Panc1 (cell line): ENCODE data around the gene PPP2R3B. TPM values are rescaled to one million over a fixed set of nuclear protein-coding genes. Genes with fewer than 3 reads are reported as not detected.

Source experiments
- ATAC-seq: fragments of 200-7000 bp; cut with Tn5 transposase; 2 replicates; pipeline ENCODE4 v1.9.1; 2020; ENCODE audit warnings: mild to moderate bottlenecking, moderate library complexity
- BruUV-seq: library from RNA; stranded (reverse); fragments of 400-500 nt; replicated peaks from 2 replicates; lab custom pipeline; 2021; lab: Mats Ljungman, UMichigan
- CTCF ChIA-PET: fragments of 300-600 bp; sonication (Branson Sonifier 250); formaldehyde crosslinking; loops from one replicate; lab custom pipeline; 2022; ENCODE audit warnings: antibody characterized with exemption; lab: Charles Lee
- POLR2A ChIA-PET: fragments of 300-600 bp; sonication (Branson Sonifier 250); formaldehyde crosslinking; loops from one replicate; lab custom pipeline; 2022; ENCODE audit warnings: antibody characterized with exemption; lab: Charles Lee
- DNase-seq: peaks from one replicate; pipeline ENCODE4 v3.0.0-alpha.2; 2010; ENCODE audit warnings: low read depth, low spot score
- H3K27ac ChIP-seq: 2 replicates; pipeline ENCODE4 v1.5.1; 2011; ENCODE audit warnings: mild to moderate bottlenecking, low read length, inconsistent platforms
- H3K27me3 ChIP-seq: fragments of 200-500 bp; sonication (Bioruptor generic); 2 replicates; pipeline ENCODE4 v1.6.0; 2014; ENCODE audit warnings: low read length, inconsistent platforms; ENCODE audit not compliant: control insufficient read depth, insufficient read depth
- H3K36me3 ChIP-seq: fragments of 200-500 bp; sonication (Bioruptor generic); 2 replicates; pipeline ENCODE4 v1.5.1; 2014; ENCODE audit warnings: inconsistent platforms, mild to moderate bottlenecking, low read length, moderate library complexity; ENCODE audit not compliant: control insufficient read depth, insufficient read depth
- H3K4me1 ChIP-seq: 2 replicates; pipeline ENCODE4 v1.5.1; 2011; ENCODE audit warnings: inconsistent platforms, mild to moderate bottlenecking, low read length, moderate library complexity; ENCODE audit not compliant: control insufficient read depth, insufficient read depth
- H3K4me3 ChIP-seq, 2 experiments: 2 replicates each; pipeline ENCODE4 v1.5.1; 2011 to 2012; ENCODE audit warnings: low read depth in 2 of 2, low read length in 2 of 2, mild to moderate bottlenecking in 2 of 2, inconsistent platforms in 1 of 2, moderate library complexity in 1 of 2
- H3K9me3 ChIP-seq: fragments of 200-500 bp; sonication (Bioruptor generic); 2 replicates; pipeline ENCODE4 v1.5.1; 2014; ENCODE audit warnings: low read depth, mild to moderate bottlenecking, inconsistent platforms, low read length, moderate library complexity; ENCODE audit not compliant: control insufficient read depth, insufficient read depth
- CTCF ChIP-seq: fragments of 450-650 bp; IDR thresholded peaks from 2 replicates; pipeline ENCODE4 v1.5.1; 2017; ENCODE audit warnings: mild to moderate bottlenecking
- POLR2AphosphoS5 ChIP-seq: IDR thresholded peaks from 2 replicates; pipeline ENCODE4 v1.6.1; 2012; ENCODE audit warnings: mild to moderate bottlenecking, low read depth, low read length, moderate library complexity
- REST ChIP-seq, 2 experiments: IDR thresholded peaks; 2 replicates each; pipeline ENCODE4 v1.6.1; 2011 to 2012; ENCODE audit warnings: low read depth in 2 of 2, control low read depth in 1 of 2, low read length in 1 of 2, mild to moderate bottlenecking in 1 of 2, moderate library complexity in 1 of 2; ENCODE audit not compliant: insufficient read depth in 1 of 2
- SIN3A ChIP-seq: IDR thresholded peaks from 2 replicates; pipeline ENCODE4 v1.6.1; 2012; ENCODE audit warnings: low read depth, mild to moderate bottlenecking, low read length, moderate library complexity, borderline replicate concordance; ENCODE audit not compliant: insufficient read depth
- TCF7L2 ChIP-seq: IDR thresholded peaks from 2 replicates; pipeline ENCODE4 v1.6.1; 2011; ENCODE audit warnings: mild to moderate bottlenecking, low read depth, low read length, inconsistent platforms
- in situ Hi-C: cut with HindIII; loops from 2 replicates; pipeline ENCODE4 v1.10.0; 2016; ENCODE audit warnings: low sequenced_read_pairs, low pct_unique_long_range_greater_than_20kb
- intact Hi-C: fragments of 100-400 bp; cut with micrococcal nuclease; formaldehyde crosslinking; loops from one replicate; pipeline ENCODE4 v1.10.0; 2022; ENCODE audit not compliant: unreplicated experiment
- total RNA-seq: library from RNA; stranded (reverse); gene quantifications from one replicate; pipeline ENCODE4 v1.2.1, GENCODE V29; 2021; ENCODE audit not compliant: unreplicated experiment

PPP2R3B gene
- total RNA-seq, 1 experiment from 2014 or later: 19.2 TPM

GRCh38 chrX:346034-346813 lies 40.5 kb downstream of the PPP2R3B start:
- POLR2A ChIA-PET: no interaction called here
- H3K36me3 ChIP-seq: no peaks in the 10 kb centered on the region
- H3K27ac ChIP-seq: no peak overlapping the region
- intact Hi-C loops: no loop called here
- in situ Hi-C loops: no loop called here
- no peak for TF ChIP-seq SIN3A
- TF ChIP-seq POLR2AphosphoS5: no peak
- no peak for TF ChIP-seq CTCF
- no peak for TF ChIP-seq REST (IDR thresholded peaks at IDR 0.05; ENCODE audit: insufficient read depth in 1 of 2, low read depth in 2 of 2, low read length in 1 of 2)
- no peak for TF ChIP-seq TCF7L2
- H3K27me3 ChIP-seq: no peaks in the 10 kb centered on the region
- no peak for ATAC-seq
- H3K9me3 ChIP-seq: no peaks in the 10 kb centered on the region
- CTCF ChIA-PET: no interaction called here
- no peak overlapping the region for H3K4me3 ChIP-seq
- no TSS peak for BruUV-seq
- H3K4me1 ChIP-seq: no peaks in the 10 kb centered on the region
- no peak for DNase-seq

DNA sequence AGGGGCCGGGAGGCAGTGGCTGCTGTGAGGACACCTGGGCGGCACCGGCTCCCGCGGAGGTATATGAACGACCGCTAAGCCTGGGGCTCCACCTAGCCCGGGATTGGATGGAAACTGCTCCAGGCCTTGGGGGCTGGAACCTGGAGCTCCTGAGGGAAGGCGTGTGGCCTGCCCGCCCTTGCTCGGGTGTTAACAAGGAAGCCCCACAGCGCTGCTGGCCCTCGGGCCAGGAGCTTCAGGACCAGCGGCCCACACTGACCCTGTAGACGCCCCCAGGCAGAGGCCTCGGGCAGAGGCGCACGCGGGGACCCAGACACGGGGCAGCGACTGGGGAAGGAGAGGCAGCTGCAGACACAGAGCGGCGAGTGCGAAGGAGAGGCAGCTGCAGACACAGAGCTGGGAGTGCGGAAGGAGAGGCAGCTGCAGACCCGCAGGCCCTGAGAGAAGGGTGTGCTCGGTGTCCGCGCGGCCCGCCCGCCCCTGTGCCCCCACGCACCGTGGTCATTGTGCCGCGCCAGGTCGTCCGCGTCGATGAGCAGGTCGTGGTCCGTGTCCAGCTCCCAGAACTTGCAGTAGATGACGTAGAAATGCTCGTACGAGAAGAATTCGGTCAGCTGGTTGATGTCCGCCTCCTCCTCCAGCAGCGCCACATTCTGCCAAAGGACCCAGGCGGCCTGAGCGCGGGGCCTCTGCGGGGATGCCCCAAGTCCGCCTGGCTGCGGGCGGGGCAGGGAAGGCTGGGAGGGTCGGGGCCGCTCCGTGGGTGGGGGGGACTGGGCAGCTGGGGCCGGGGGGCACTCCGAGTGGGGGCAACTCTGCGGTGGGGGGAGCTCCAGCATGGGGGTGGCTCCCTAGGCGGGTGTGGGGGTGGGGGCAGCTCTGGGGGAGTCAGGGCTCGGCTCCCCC lies 41.4 kb downstream of the PPP2R3B start:
- CTCF ChIA-PET: no interaction called here
- TF ChIP-seq CTCF (no peak), POLR2AphosphoS5 (no peak), TCF7L2 (no peak), SIN3A (no peak), REST (IDR thresholded peaks at IDR 0.05; ENCODE audit: insufficient read depth in 1 of 2, low read depth in 2 of 2, low read length in 1 of 2) (no peak)
- in situ Hi-C loops (no loop called here), intact Hi-C loops (no loop called here)
- Histone ChIP-seq H3K36me3 (no peaks in the 10 kb centered on the region), H3K27me3 (no peaks in the 10 kb centered on the region), H3K27ac (no peak overlapping the region), H3K9me3 (no peaks in the 10 kb centered on the region), H3K4me3 (no peak overlapping the region), H3K4me1 (no peaks in the 10 kb centered on the region)
- DNase-seq: no peak
- BruUV-seq: no TSS peak
- no peak for ATAC-seq
- POLR2A ChIA-PET: no interaction called here
